Keratinocyte (primary cell): ENCODE data around the gene AGFG2. TPM values are rescaled to one million over a fixed set of nuclear protein-coding genes. Genes with fewer than 3 reads are reported as not detected.

Source experiments
- DNase-seq: peaks from one replicate; pipeline ENCODE4 v3.0.0-alpha.2; 2011; ENCODE audit warnings: low read depth, missing footprints, low spot score
- FAIRE-seq: peaks from 2 replicates; lab custom pipeline; 2011; peaks lifted over from hg19 to GRCh38; lab: Jason Lieb, UNC
- H2AFZ ChIP-seq: 2 replicates; pipeline ENCODE4 v1.6.0; 2012; ENCODE audit warnings: low read length, control low read depth, inconsistent platforms; ENCODE audit not compliant: control insufficient read depth
- H3K27ac ChIP-seq: 2 replicates; pipeline ENCODE4 v1.5.1; 2011; ENCODE audit warnings: low read length; ENCODE audit not compliant: control insufficient read depth, insufficient read depth
- H3K27me3 ChIP-seq: 3 replicates; pipeline ENCODE4 v1.6.0; 2011; ENCODE audit warnings: low read length; ENCODE audit not compliant: control insufficient read depth, insufficient read depth; ENCODE audit errors: extremely low read depth
- H3K36me3 ChIP-seq, 2 experiments: 2 replicates in 1 of 2; 3 replicates in 1 of 2; pipeline ENCODE4 v1.5.1; 2011; ENCODE audit warnings: low read length in 2 of 2, mild to moderate bottlenecking in 1 of 2; ENCODE audit not compliant: control insufficient read depth in 2 of 2, insufficient read depth in 2 of 2; ENCODE audit errors: extremely low read depth in 1 of 2
- H3K4me1 ChIP-seq: 3 replicates; pipeline ENCODE4 v1.5.1; 2011; ENCODE audit warnings: low read length; ENCODE audit not compliant: control insufficient read depth, insufficient read depth; ENCODE audit errors: extremely low read depth
- H3K4me2 ChIP-seq: 3 replicates; pipeline ENCODE4 v1.6.0; 2011; ENCODE audit warnings: low read depth, low read length; ENCODE audit not compliant: control insufficient read depth, insufficient read depth; ENCODE audit errors: extremely low read depth
- H3K4me3 ChIP-seq, 3 experiments: fragments of 200-600 bp in 1 of 3; sonication (generic) in 1 of 3; 2 replicates in 2 of 3; 3 replicates in 1 of 3; pipeline ENCODE4 v1.5.1; 2011 to 2016; ENCODE audit warnings: low read length in 3 of 3, mild to moderate bottlenecking in 3 of 3, control low read depth in 2 of 3, inconsistent platforms in 1 of 3, low read depth in 1 of 3, mixed read lengths in 1 of 3, mixed run types in 1 of 3, moderate library complexity in 1 of 3; ENCODE audit not compliant: control insufficient read depth in 2 of 3, insufficient read depth in 2 of 3; ENCODE audit errors: extremely low read depth in 1 of 3
- H3K79me2 ChIP-seq: 2 replicates; pipeline ENCODE4 v1.6.0; 2012; ENCODE audit warnings: low read length; ENCODE audit not compliant: control insufficient read depth, insufficient read depth
- H3K9ac ChIP-seq: 3 replicates; pipeline ENCODE4 v1.6.0; 2011; ENCODE audit warnings: low read length; ENCODE audit not compliant: control insufficient read depth, insufficient read depth; ENCODE audit errors: extremely low read depth
- H3K9me1 ChIP-seq: 3 replicates; pipeline ENCODE4 v1.6.0; 2011; ENCODE audit warnings: low read length; ENCODE audit not compliant: control insufficient read depth, insufficient read depth; ENCODE audit errors: extremely low read depth
- H3K9me3 ChIP-seq: 2 replicates; pipeline ENCODE4 v1.5.1; 2012; ENCODE audit warnings: low read depth, low read length; ENCODE audit not compliant: control insufficient read depth
- H4K20me1 ChIP-seq: 3 replicates; pipeline ENCODE4 v1.6.0; 2011; ENCODE audit warnings: low read length; ENCODE audit not compliant: control insufficient read depth, insufficient read depth; ENCODE audit errors: extremely low read depth
- CTCF ChIP-seq, 3 experiments: IDR thresholded peaks in 1 of 3; conservative IDR thresholded peaks in 1 of 3; optimal IDR thresholded peaks in 1 of 3; 2 replicates in 2 of 3; 3 replicates in 1 of 3; pipeline versions ENCODE3 to v1.5.1; 2011; ENCODE audit warnings: low read length in 3 of 3, mild to moderate bottlenecking in 3 of 3, moderate library complexity in 2 of 3, control low read depth in 1 of 3, inconsistent platforms in 1 of 3; ENCODE audit not compliant: insufficient read depth in 2 of 3; ENCODE audit errors: extremely low read depth in 1 of 3
- EZH2 ChIP-seq: IDR thresholded peaks from one replicate; pipeline ENCODE4 v1.6.1; 2012; ENCODE audit warnings: inconsistent platforms, mild to moderate bottlenecking, low read length, moderate library complexity
- dilution Hi-C: fragments of 300-500 bp; cut with MboI; formaldehyde crosslinking; loops from one replicate; pipeline ENCODE4 v1.7.0; 2020; ENCODE audit warnings: low sequenced_read_pairs; ENCODE audit not compliant: extremely low pct_ligation_motif_present
- polyA plus RNA-seq, 5 experiments: library from polyadenylated mRNA; depleted of rRNA in 3 of 5; stranded (reverse) in 3 of 5; stranded (forward) in 1 of 5; unstranded in 1 of 5; fragments of >200 nt; gene quantifications; 1 replicate in 1 of 5; 2 replicates in 3 of 5; 3 replicates in 1 of 5; pipeline versions ENCODE4 v1.2.1 to v1.2.3, GENCODE V29; 2011 to 2012; ENCODE audit warnings: missing spikeins in 2 of 5, low read depth in 1 of 5, low replicate concordance in 1 of 5

The AGFG2 gene
- polyA plus RNA-seq, 1 donor (not counting 4 experiments of a cell fraction or from before 2014, with no cell fraction given) = 3.4 TPM

GRCh38 chr7:100607111-100607510, 68.1 kb downstream of the AGFG2 start:
- Histone ChIP-seq H3K4me3 (no peak overlapping the region), H3K79me2 (no peaks in the 10 kb centered on the region), H3K9me1 (no peaks in the 10 kb centered on the region), H3K27me3 (no peaks in the 10 kb centered on the region), H3K27ac (no peak overlapping the region), H3K4me2 (no peak overlapping the region), H3K36me3 (no peaks in the 10 kb centered on the region), H3K9me3 (no peaks in the 10 kb centered on the region), H3K9ac (no peak overlapping the region), H3K4me1 (peaks cover 6% of the 10 kb centered on the region), H4K20me1 (no peaks in the 10 kb centered on the region), H2AFZ (no peak overlapping the region)
- dilution Hi-C loops = no loop called here
- no peak for FAIRE-seq
- TF ChIP-seq EZH2 = no peak
- no peak for TF ChIP-seq CTCF (optimal IDR thresholded peaks at IDR 0.05 in 1 of 3, IDR thresholded peaks at IDR 0.05 in 1 of 3, conservative IDR thresholded peaks at IDR 0.05 in 1 of 3; ENCODE audit: extremely low read depth in 1 of 3, insufficient read depth in 2 of 3, low read length in 3 of 3)
- no peak for DNase-seq

- H3K4me3 ChIP-seq = no peak overlapping the region
- H3K9me1 ChIP-seq = no peaks in the 10 kb centered on the region
- no peak for DNase-seq
- H3K27me3 ChIP-seq = no peaks in the 10 kb centered on the region
- TF ChIP-seq EZH2 (no peak), CTCF (optimal IDR thresholded peaks at IDR 0.05 in 1 of 3, IDR thresholded peaks at IDR 0.05 in 1 of 3, conservative IDR thresholded peaks at IDR 0.05 in 1 of 3; ENCODE audit: extremely low read depth in 1 of 3, insufficient read depth in 2 of 3, low read length in 3 of 3) (no peak)
- no peak overlapping the region for H2AFZ ChIP-seq
- no peak overlapping the region for H3K4me2 ChIP-seq
- no peaks in the 10 kb centered on the region for H4K20me1 ChIP-seq
- dilution Hi-C loops = no loop called here
- no peaks in the 10 kb centered on the region for H3K36me3 ChIP-seq
- no peaks in the 10 kb centered on the region for H3K9me3 ChIP-seq
- no peak for FAIRE-seq
- no peaks in the 10 kb centered on the region for H3K79me2 ChIP-seq
- peaks cover 14% of the 10 kb centered on the region for H3K4me1 ChIP-seq
- H3K9ac ChIP-seq = no peak overlapping the region
- no peak overlapping the region for H3K27ac ChIP-seq
These were observed 71.0 kb downstream of the AGFG2 start for GRCh38 chr7:100609958-100610357.
